Activated T-cell treated with anti-CD3 and anti-CD28 coated beads, Interleukin-2, amount 50 U/mL, for 72 hours (primary cell): ENCODE data around the gene ATG2B. TPM values are rescaled to one million over a fixed set of nuclear protein-coding genes. Genes with fewer than 3 reads are reported as not detected.

ENCODE experiments used
- ATAC-seq, 2 donors: fragments of 150-1000 bp; cut with Tn5 transposase; replicated peaks in 1 of 2; 2 replicates each; pipeline ENCODE4 v1.10.0; 2021; ENCODE audit warnings: moderate library complexity in 2 of 2, mild to moderate bottlenecking in 1 of 2
- DNase-seq, 2 donors: peaks; one replicate each; pipeline ENCODE4 v3.0.0; 2021 to 2022; ENCODE audit warnings: mixed read lengths in 1 of 2
- H3K27ac Mint-ChIP-seq: one replicate; pipeline ENCODE4 v1.8.0; 2022; ENCODE audit warnings: mild to moderate bottlenecking, moderate library complexity, mixed read lengths
- H3K27me3 Mint-ChIP-seq: one replicate; pipeline ENCODE4 v1.8.0; 2022; ENCODE audit warnings: low read depth, mixed read lengths
- H3K36me3 Mint-ChIP-seq, 2 donors: one replicate each; pipeline ENCODE4 v1.8.0; 2022; ENCODE audit warnings: mixed read lengths in 2 of 2, mild to moderate bottlenecking in 1 of 2; ENCODE audit not compliant: insufficient read depth in 2 of 2
- H3K4me1 Mint-ChIP-seq: one replicate; pipeline ENCODE4 v1.8.0; 2022; ENCODE audit warnings: low read depth, mixed read lengths
- H3K4me3 Mint-ChIP-seq, 2 donors: one replicate each; pipeline ENCODE4 v1.8.0; 2022; ENCODE audit warnings: mild to moderate bottlenecking in 2 of 2, mixed read lengths in 2 of 2, moderate library complexity in 2 of 2
- H3K9me3 Mint-ChIP-seq, 2 donors: one replicate each; pipeline ENCODE4 v1.8.0; 2022; ENCODE audit warnings: mixed read lengths in 2 of 2
- total RNA-seq, 2 donors: library from RNA; stranded (reverse); gene quantifications; one replicate each; pipeline ENCODE4 v1.2.3, GENCODE V29; 2022

ATG2B gene
- total RNA-seq, 2 donors from 2014 or later = 22.9 to 28.3 TPM

- DNase-seq (peak; percentile 99 to 100), ATAC-seq (peak; percentile 94)
- peak overlapping the region; percentile 25 for H3K27ac Mint-ChIP-seq
- peaks cover 7% of the 10 kb centered on the region for H3K27me3 Mint-ChIP-seq
- H3K4me1 Mint-ChIP-seq = peaks cover 7% of the 10 kb centered on the region
- H3K36me3 Mint-ChIP-seq = no peaks in the 10 kb centered on the region
- H3K4me3 Mint-ChIP-seq = peak overlapping the region; percentile 94 to 97
- H3K9me3 Mint-ChIP-seq = no peaks in the 10 kb centered on the region
Observed at GRCh38 chr14:96391293-96392118, 28.4 kb upstream of the ATG2B start.

- H3K4me1 Mint-ChIP-seq = peaks cover 7% of the 10 kb centered on the region
- no peaks in the 10 kb centered on the region for H3K36me3 Mint-ChIP-seq
- DNase-seq = no peak
- no peak overlapping the region for H3K27ac Mint-ChIP-seq
- ATAC-seq = no peak
- no peaks in the 10 kb centered on the region for H3K9me3 Mint-ChIP-seq
- H3K27me3 Mint-ChIP-seq = peaks cover 7% of the 10 kb centered on the region
- H3K4me3 Mint-ChIP-seq = peak overlapping the region; percentile 94 to 97
Observed at GRCh38 chr14:96390965-96391292, 27.8 kb upstream of the ATG2B start.

- no peaks in the 10 kb centered on the region for H3K27me3 Mint-ChIP-seq
- H3K27ac Mint-ChIP-seq = no peak overlapping the region
- H3K4me3 Mint-ChIP-seq = no peak overlapping the region
- no peak for ATAC-seq
- H3K36me3 Mint-ChIP-seq = peaks cover 0 to 9% of the 10 kb centered on the region in 2 donors
- no peaks in the 10 kb centered on the region for H3K4me1 Mint-ChIP-seq
- no peak for DNase-seq
- H3K9me3 Mint-ChIP-seq = no peaks in the 10 kb centered on the region
Observed at GRCh38 chr14:96385385-96385784, 22.2 kb upstream of the ATG2B start.

GRCh38 chr14:96384740-96385139 is 21.6 kb upstream of the ATG2B start:
- Mint-ChIP-seq H3K36me3 (peaks cover 0 to 9% of the 10 kb centered on the region in 2 donors), H3K27ac (no peak overlapping the region), H3K27me3 (no peaks in the 10 kb centered on the region), H3K4me1 (no peaks in the 10 kb centered on the region), H3K4me3 (no peak overlapping the region), H3K9me3 (no peaks in the 10 kb centered on the region)
- DNase-seq (no peak), ATAC-seq (no peak)

GRCh38 chr14:96384053-96384452 is 20.9 kb upstream of the ATG2B start:
- peaks cover 0 to 9% of the 10 kb centered on the region in 2 donors for H3K36me3 Mint-ChIP-seq
- H3K4me3 Mint-ChIP-seq = no peak overlapping the region
- no peaks in the 10 kb centered on the region for H3K27me3 Mint-ChIP-seq
- H3K9me3 Mint-ChIP-seq = no peaks in the 10 kb centered on the region
- H3K27ac Mint-ChIP-seq = no peak overlapping the region
- no peak for ATAC-seq
- no peaks in the 10 kb centered on the region for H3K4me1 Mint-ChIP-seq
- DNase-seq = no peak

- Mint-ChIP-seq H3K4me3 (no peak overlapping the region), H3K27ac (no peak overlapping the region), H3K36me3 (peaks cover 0 to 9% of the 10 kb centered on the region in 2 donors), H3K4me1 (no peaks in the 10 kb centered on the region), H3K27me3 (no peaks in the 10 kb centered on the region), H3K9me3 (no peaks in the 10 kb centered on the region)
- DNase-seq (no peak), ATAC-seq (no peak)
Observed at GRCh38 chr14:96383445-96383844, 20.3 kb upstream of the ATG2B start.

- Mint-ChIP-seq H3K36me3 (peaks cover 0 to 9% of the 10 kb centered on the region in 2 donors), H3K9me3 (no peaks in the 10 kb centered on the region), H3K27me3 (no peaks in the 10 kb centered on the region), H3K4me1 (no peaks in the 10 kb centered on the region), H3K4me3 (no peak overlapping the region), H3K27ac (no peak overlapping the region)
- ATAC-seq = peak; percentile 55 to 70
- DNase-seq = no peak
Observed at GRCh38 chr14:96380735-96381134, 17.6 kb upstream of the ATG2B start.

- no peak for ATAC-seq
- Mint-ChIP-seq H3K4me1 (no peaks in the 10 kb centered on the region), H3K27me3 (no peaks in the 10 kb centered on the region), H3K4me3 (no peak overlapping the region), H3K36me3 (no peaks in the 10 kb centered on the region), H3K27ac (no peak overlapping the region), H3K9me3 (no peaks in the 10 kb centered on the region)
- DNase-seq = no peak
Observed at GRCh38 chr14:96376093-96376492, 13.0 kb upstream of the ATG2B start.

- H3K27ac Mint-ChIP-seq = no peak overlapping the region
- peaks cover 0 to 5% of the 10 kb centered on the region in 2 donors for H3K36me3 Mint-ChIP-seq
- peaks cover 4% of the 10 kb centered on the region for H3K4me1 Mint-ChIP-seq
- no peaks in the 10 kb centered on the region for H3K9me3 Mint-ChIP-seq
- DNase-seq (no peak), ATAC-seq (no peak)
- no peak overlapping the region for H3K4me3 Mint-ChIP-seq
- no peaks in the 10 kb centered on the region for H3K27me3 Mint-ChIP-seq
Observed at GRCh38 chr14:96373538-96373937, 10.4 kb upstream of the ATG2B start.

GRCh38 chr14:96370528-96370927 is 7.4 kb upstream of the ATG2B start:
- ATAC-seq = no peak
- Mint-ChIP-seq H3K36me3 (peaks cover 1 to 5% of the 10 kb centered on the region in 2 donors), H3K9me3 (no peaks in the 10 kb centered on the region), H3K27ac (no peak overlapping the region), H3K4me3 (no peak overlapping the region), H3K27me3 (no peaks in the 10 kb centered on the region), H3K4me1 (peaks cover 12% of the 10 kb centered on the region)
- DNase-seq = no peak

- Mint-ChIP-seq H3K36me3 (peaks cover 1 to 5% of the 10 kb centered on the region in 2 donors), H3K4me1 (peaks cover 27% of the 10 kb centered on the region), H3K27ac (no peak overlapping the region), H3K27me3 (no peaks in the 10 kb centered on the region), H3K9me3 (no peaks in the 10 kb centered on the region), H3K4me3 (no peak overlapping the region)
- DNase-seq (no peak), ATAC-seq (no peak)
Observed at GRCh38 chr14:96368534-96368933, 5.4 kb upstream of the ATG2B start.

- H3K27ac Mint-ChIP-seq = no peak overlapping the region
- H3K4me1 Mint-ChIP-seq = peaks cover 50% of the 10 kb centered on the region
- no peak for DNase-seq
- no peaks in the 10 kb centered on the region for H3K9me3 Mint-ChIP-seq
- peaks cover 4 to 7% of the 10 kb centered on the region in 2 donors for H3K36me3 Mint-ChIP-seq
- no peak for ATAC-seq
- no peaks in the 10 kb centered on the region for H3K27me3 Mint-ChIP-seq
- H3K4me3 Mint-ChIP-seq = peak overlapping the region; percentile 97
Observed at GRCh38 chr14:96364962-96365361, 1.8 kb upstream of the ATG2B start.

- DNase-seq (peak; percentile 30 to 48), ATAC-seq (peak; percentile 5 to 7)
- H3K9me3 Mint-ChIP-seq = no peaks in the 10 kb centered on the region
- no peaks in the 10 kb centered on the region for H3K27me3 Mint-ChIP-seq
- peak overlapping the region; percentile 97 for H3K4me3 Mint-ChIP-seq
- H3K36me3 Mint-ChIP-seq = peaks cover 4% of the 10 kb centered on the region in 2 donors
- peaks cover 59% of the 10 kb centered on the region for H3K4me1 Mint-ChIP-seq
- H3K27ac Mint-ChIP-seq = peak overlapping the region; percentile 38
Observed at GRCh38 chr14:96363751-96364336, 703 bp upstream of the ATG2B start.
